Neural progenitor cell (in vitro differentiated cells): ENCODE data around the gene FAM20C.
"Not testable (repeated sequence)": the region's sequence is repeated elsewhere in the genome, so short reads cannot be mapped to it uniquely, and the experiment has no call there.

Experiments
- EZH2phosphoT487 ChIP-seq: fragments of 200-600 bp; sonication (generic); IDR thresholded peaks from 2 replicates; pipeline ENCODE4 v1.6.1; 2017; ENCODE audit warnings: antibody characterized with exemption
- TF ChIP-seq, protein P1 (sequence below): fragments of 200-600 bp; sonication (generic); IDR thresholded peaks from 2 replicates; pipeline ENCODE4 v1.5.1; 2017; ENCODE audit warnings: antibody characterized with exemption, mild to moderate bottlenecking

DNA sequence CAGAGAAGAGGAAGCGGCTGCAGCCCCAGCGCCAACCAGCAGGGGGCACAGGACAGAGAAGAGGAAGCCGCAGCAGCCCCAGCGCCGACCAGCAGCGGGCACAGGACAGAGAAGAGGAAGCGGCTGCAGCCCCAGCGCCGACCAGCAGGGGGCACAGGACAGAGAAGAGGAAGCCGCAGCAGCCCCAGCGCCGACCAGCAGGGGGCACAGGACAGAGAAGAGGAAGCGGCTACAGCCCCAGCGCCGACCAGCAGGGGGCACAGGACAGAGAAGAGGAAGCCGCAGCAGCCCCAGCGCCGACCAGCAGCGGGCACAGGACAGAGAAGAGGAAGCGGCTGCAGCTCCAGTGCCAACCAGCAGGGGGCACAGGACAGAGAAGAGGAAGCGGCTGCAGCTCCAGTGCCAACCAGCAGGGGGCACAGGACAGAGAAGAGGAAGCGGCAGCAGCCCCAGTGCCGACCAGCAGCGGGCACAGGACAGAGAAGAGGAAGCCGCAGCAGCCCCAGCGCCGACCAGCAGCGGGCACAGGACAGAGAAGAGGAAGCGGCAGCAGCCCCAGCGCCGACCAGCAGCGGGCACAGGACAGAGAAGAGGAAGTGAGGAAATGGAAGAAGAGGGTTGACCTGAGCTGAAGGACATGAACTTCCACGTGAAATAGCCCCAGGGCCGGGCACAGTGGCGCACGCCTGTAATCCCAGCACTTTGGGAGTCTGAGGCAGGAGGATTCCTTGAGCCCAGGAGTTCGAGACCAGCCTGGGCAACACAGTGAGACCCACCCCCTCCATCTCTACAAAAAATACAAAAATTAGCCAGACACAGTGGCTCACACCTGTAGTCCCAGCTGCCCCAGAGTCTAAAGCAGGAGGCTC, 71.3 kb downstream of the FAM20C start:
- TF ChIP-seq, protein P1, sequence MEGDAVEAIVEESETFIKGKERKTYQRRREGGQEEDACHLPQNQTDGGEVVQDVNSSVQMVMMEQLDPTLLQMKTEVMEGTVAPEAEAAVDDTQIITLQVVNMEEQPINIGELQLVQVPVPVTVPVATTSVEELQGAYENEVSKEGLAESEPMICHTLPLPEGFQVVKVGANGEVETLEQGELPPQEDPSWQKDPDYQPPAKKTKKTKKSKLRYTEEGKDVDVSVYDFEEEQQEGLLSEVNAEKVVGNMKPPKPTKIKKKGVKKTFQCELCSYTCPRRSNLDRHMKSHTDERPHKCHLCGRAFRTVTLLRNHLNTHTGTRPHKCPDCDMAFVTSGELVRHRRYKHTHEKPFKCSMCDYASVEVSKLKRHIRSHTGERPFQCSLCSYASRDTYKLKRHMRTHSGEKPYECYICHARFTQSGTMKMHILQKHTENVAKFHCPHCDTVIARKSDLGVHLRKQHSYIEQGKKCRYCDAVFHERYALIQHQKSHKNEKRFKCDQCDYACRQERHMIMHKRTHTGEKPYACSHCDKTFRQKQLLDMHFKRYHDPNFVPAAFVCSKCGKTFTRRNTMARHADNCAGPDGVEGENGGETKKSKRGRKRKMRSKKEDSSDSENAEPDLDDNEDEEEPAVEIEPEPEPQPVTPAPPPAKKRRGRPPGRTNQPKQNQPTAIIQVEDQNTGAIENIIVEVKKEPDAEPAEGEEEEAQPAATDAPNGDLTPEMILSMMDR: peak; percentile 25
- TF ChIP-seq EZH2phosphoT487: not testable (repeated sequence)
